Activated gamma-delta T cell treated with anti-CD3 and anti-CD28 coated beads, Interleukin-2, amount 50 U/mL, for 16 hours (primary cell): ENCODE data around the gene HOXA11.

ENCODE experiments used
- DNase-seq: peaks from one replicate; pipeline ENCODE4 v3.0.0-alpha.2; 2020; ENCODE audit warnings: low read depth

HOXA11 gene

DNA sequence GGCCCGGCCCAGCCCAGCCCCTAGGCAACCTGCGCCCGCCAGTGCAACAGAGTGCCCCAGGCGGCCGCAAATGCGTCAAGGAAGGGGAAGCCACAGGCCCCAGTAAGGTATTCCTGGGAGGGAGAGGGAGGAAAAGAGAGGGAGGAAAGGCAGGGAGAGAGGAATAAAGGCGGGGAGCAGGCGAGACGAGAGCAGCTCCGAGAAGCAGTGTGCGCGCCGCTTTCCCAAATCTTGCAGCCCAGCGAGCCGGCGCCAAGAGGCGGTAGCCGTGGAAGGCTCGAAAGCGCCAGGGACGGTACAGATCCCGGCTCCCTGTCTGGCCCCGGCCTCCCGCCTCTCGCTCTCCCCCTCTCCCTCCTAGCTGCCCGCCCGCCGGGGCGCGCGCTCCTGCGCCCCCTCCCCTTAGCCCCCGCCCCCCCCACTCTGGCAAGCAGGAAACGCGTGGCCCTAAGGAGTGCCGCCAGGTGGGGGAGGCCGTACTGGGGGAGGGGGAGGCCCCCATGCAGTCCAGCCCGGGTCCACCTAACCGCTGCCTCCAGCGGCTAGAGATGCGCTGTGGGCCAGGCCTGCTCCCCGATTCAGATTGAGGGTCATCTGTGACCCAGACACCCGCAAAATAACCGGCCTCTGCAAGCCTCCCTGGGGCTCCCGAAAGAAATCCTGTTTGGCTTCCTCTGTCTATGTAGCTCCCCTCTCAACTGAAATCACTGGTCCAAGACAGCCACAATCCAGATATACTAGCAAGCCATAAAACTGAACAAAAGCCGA, 15.2 kb downstream of the HOXA11 start:
- DNase-seq: no peak

DNA sequence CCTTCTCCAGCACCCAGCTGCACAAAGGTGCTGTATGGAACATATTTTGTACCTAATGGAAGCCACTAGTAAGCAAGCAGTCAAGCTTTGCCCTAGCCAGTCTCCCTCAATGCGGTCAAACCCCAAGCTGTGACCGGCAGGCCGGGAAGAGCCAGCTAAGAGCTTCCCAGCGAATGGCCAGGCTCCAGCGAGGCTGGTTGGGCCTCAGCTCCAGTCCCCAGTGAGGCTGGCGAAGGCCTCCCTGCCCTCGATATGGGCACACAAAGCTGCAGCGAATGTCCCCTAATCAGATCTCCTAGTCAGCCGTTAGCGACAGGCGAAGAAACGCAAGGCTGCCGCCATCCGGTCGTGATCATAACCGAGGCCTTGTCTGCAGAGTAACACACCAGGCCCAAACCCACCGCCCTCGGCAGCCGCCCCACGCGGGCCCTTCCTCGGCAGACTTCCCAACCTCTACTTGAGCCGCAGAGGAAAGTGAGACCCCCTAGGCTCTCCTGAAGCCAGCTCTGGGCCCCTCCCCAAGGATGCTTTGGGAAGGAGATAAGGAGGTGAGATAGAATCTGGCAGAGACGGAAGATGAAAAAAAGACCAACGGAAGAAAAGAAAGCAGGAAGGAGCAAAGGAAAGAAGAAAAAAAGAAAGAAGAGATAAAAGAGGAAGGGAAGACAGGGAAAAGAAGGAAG, 16.6 kb downstream of the HOXA11 start:
- no peak for DNase-seq

DNA sequence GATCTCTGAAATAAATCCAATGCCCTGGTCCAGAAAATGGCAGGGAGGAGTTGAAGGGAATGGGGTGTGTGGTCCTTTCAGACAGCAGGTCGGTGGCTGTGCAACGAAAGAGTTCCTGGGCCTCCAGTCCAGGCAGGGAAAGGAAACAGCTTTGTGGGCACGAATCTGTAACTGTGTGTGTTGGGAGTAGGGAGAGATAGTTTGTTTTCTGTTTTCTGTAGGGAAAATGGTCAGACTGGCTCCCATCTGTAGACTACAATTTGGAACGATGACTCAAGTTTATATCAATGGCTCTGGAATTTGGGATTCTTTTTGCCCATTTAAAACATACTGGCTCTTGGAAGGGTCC, 17.1 kb downstream of the HOXA11 start:
- no peak for DNase-seq

DNA sequence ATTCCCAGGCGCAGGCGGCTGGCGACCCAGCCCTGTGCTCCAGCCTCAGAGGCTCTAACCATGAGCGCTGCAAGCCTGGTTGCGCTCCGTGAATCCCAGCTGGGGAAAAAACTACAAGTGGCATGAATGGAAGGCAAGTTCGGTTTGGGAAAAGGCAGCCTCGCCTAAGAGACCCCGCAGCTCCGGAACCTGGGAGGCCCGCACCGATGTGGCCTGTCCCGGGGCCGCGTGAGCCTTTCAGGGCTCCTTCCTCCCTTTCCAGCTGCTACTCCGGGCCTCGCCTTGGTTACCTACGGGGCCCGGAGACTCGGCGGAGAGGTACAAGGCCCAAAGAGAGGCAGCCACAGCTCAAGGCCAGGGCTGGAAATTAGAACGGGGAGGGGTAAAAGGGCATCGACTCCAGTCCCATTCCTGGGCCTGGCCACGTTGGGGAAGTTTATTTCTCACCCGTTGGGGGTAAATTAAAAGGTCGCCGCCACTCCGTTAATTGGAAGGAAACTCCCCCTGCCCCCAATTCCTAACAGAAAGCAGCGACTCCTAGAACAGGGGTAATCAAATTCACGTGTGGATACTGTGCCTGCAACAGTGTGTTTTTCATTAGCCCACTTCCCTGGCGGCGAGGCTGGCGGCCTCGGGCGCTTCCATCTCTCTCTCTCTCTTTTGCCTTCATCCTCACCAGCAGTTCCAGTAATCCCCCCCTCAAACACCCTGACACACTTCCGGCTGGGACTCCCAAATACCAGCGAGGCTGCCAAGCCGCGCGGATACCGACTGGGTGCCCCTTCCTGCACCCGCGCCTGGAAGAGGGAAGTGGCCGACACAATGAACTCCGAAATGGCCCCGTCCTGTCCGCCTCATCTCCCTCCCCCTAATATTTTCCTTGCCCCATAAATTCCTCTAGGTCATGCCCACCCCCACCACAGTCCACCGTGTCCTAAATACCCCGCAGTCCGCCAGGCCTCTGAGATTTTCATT, 18.2 kb downstream of the HOXA11 start:
- DNase-seq: no peak

DNA sequence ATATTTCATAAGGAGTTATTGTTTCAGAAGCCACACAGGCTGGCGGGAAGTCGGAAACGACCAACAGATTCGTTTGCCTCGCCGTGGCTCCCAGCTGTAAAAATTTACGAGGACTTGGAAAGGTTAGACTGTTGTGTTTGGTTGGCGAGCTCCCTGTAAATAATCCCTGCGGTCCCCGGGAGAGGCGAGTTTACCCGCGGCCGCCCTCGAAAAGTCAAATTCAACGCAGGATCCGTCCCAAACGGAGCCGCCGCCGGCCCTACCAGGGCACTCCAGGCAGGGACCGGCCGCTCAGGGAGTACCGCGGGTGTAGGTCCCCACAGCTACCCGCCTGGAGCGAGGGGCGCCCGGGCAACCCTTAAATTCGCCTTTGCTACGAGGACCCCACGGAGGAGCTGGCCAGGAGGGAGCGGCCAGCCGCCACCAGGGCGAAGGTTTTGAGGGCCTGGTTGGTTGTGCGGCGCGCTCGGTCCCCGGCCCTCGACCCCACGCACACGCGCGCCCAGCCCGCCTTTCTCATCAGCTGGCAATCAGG, 19.0 kb downstream of the HOXA11 start:
- DNase-seq: no peak

DNA sequence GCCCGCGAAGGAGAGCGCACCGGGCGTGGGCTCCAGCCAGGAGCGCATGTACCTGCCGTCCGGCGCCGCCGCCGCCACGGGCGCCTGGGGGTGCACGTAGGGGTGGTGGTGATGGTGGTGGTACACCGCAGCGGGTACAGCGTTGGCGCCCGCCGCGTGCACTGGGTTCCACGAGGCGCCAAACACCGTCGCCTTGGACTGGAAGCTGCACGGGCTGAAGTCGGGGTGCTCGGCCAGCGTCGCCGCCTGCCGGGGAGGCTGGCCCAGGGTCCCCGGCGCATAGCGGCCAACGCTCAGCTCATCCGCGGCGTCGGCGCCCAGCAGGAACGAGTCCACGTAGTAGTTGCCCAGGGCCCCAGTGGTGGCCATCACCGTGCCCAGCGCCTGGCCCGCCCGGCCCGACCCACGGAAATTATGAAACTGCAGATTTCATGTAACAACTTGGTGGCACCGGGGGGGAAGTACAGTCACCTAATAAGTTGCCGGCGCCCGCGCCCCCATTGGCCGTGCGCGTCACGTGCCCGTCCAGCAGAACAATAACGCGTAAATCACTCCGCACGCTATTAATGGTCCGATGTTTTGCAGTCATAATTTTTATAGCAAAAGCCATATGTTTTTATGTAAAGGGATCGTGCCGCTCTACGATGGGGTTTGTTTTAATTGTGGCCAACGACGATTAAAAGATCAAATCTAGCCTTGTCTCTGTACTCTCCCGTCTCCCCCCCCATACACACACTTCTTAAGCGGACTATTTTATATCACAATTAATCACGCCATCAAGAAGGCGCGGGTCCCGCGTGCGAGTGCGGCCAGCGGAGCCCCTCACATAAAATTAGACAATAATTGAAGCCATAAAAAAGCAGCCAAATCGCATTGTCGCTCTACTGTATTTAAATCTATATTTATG, 19.7 kb downstream of the HOXA11 start, which contains the start of gene HOXA9:
HOXA9 (minus strand) TSS at position 449 of the 907 bp plus-strand sequence; CDS start at position 369, 80 bp downstream.
- no peak for DNase-seq

DNA sequence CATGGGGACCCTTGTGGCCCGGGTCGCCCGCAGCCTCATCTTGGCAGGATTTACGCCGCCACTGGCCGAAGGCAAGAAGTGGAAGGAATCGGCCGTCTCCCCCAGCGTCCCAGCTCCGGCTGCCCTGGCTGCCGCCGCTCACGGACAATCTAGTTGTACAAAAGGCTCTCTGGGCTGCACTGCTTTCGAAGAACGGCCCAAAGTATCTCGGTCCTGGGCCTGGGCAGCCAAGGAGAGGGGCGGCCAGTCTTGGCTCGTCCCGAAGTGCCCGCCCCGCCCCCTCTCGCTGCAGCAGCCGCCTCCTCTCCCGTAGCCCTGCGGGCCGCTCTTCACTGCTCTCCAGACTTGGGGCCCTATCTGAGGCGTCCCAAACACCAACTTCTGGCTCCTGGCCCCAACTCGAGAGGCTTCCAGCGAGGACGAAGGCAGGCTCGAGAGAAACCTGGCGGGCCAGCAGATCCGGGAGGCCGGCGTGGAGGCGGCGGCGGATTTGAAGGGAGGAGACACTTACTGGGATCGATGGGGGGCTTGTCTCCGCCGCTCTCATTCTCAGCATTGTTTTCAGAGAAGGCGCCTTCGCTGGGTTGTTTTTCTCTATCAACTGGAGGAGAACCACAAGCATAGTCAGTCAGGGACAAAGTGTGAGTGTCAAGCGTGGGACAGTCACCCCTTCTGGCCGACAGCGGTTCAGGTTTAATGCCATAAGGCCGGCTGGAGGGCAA, 20.5 kb downstream of the HOXA11 start:
- no peak for DNase-seq

DNA sequence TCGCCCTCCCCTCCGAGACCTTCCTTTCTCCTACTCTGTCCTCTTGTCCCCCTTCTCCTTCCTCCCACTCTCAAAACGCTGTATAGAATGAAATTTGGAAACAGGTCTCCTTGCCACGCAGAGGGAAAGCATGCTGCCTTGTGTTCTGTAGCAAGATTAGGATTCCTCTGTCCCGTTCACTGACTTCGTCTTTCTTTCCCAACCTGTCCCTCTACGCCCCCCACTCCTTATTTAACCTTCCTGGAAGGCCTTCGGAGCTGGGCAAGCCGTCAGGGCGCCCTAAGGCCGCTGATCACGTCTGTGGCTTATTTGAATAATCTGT, 21.0 kb downstream of the HOXA11 start:
- no peak for DNase-seq

DNA sequence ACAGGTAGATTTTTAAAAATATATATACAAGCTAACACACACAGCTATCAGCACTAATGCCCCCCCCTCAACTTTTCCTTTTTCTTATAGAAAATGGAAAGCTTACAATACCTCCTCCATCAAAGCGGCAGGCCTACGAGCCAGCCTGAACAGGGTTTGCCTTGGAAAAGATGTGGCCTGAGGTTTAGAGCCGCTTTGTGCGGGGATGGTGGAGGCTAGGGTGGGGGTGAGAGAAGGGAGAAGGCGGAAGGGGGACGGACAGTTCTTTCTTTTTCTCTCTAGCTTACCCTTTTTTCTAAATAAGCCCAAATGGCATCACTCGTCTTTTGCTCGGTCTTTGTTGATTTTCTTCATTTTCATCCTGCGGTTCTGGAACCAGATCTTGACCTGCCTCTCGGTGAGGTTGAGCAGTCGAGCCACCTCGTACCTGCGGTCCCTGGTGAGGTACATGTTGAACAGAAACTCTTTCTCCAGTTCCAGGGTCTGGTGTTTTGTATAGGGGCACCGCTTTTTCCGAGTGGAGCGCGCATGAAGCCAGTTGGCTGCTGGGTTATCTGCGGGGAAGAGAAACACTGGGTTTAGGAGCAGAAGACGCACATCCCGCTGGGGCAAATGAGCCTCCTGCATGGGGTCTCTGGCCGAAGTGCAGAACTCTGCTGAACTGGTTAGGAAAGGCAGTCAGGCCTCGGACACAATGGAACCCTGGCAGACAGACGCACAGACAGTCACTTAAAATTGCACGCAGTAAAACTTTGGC, 21.6 kb downstream of the HOXA11 start:
- DNase-seq: no peak

DNA sequence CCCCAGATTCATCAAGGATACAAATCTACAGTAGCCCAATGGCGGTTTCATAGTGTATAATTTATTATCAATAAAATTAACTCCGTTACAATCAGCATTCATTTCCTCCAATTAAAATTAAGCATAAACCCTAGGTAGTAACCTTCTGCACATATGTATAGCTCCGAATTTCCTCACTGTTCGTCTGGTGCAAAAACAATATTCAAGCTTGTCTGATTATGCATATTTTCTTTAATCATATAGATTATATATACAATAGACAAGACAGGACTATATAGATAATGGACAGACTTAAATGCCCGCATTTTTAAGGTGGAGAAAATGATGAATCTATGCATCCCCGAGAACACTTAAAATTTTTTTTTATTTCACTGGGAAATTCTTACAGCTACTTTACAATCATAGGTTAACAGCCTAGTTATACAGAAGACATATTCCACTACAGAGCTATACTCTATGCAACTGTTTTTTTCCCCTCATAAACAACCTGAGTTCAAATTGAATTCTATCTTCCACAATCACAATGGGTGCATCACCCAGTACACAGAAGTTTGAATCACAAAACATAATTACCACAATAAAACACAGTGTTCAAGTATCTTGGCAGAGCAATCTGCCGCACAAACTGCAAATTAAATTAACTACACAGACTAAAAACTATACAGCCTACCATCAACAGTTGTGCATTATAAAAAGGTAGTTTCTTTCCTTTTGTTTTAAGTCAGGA, 22.3 kb downstream of the HOXA11 start:
- DNase-seq: no peak

DNA sequence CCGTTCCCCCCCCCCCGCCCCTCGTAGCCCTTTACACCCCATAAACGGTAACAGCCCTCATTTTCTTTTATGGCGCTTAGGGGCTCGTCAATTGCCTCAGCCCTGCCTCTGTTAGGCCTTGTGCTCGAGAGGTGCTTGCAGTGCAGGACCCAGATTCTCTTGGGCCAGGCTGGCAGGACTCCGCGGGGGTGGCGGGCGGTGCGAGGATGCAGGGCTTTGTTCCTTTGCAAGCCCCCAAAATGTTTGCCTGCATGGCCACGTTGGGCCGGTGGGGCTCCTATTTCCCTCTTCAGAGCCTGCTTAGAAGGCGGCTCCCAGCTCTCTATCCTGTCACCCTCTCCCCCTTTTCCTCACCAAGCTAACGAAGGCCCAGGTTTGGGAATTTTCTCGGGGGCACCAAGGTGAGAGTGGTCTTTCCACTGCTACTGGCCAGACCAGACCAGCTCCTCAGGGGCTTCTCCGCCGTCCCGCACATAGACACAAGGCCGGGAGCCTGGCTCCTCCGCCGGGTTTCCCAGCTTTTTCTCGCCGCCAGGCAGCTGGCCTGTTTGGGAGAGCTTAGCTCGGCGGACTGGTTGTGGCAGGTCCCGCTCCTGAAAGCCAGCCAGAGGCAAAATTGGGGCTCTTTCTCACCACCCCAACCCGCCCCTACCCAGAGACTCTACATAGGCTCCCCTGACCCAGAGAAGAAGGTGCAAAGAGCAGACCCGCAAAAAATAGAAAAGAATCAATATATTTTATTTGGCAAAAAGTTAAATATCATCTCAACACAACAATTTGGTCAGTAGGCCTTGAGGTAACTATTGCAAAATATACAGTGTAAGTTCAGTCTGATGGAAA, 23.1 kb downstream of the HOXA11 start:
- no peak for DNase-seq

DNA sequence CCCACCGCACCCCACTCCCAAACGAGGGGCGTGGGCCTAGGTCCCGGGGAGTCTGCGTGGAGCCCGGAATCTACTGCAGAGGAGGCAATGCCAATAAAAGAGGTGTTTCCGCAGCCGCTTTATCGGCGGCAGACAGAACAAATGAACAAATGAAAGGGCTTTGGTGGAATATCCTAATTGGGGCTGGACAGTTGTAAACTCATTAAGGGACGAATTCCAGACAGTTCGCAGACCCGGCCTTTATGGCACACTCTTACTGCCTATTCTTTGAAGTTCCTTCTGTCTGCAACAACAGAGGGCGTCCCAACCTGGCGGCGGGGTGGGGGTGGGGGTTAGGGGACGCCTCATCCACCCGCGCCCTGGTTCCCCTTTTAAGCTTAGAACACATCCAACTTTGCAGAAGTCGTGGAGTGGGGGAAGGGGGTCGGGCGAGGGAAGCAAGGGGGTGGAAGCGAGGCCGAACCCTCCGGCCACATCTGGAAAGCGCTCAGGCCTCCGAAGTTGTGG, 23.8 kb downstream of the HOXA11 start:
- DNase-seq: no peak

DNA sequence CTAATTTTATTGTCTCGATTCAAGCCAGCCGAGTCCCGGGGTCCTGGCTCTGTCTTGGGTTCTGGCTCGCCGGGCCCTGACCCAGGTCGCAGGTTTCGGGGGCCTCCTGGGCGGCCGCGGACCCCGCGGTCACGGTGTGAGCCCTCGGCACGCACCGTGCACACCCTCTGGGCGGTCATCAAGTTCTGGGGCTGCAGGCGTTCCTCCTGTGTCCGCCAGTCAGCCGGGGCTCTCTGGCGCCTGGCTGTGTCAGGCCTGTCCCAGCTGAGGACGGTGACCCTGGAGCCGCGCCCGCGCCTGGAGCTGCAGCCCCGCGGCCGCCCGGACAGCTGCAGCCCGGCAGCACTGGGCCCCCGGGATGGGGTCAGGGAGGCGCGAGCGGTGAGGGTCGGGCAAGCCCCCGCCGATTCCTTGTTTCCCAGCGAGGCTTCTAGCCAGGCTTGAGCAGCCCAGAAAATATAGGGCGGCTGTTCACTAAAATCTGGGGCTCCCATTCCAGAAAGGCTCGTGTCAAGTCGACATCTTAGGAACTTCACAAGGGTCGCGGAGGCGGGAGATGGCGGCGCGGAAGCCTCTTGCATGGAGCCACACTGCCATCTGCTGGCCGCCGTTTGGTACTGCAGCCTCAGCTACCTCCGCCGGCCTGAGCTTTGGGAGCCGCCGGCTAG, 24.4 kb downstream of the HOXA11 start:
- DNase-seq: peak; percentile 81

DNA sequence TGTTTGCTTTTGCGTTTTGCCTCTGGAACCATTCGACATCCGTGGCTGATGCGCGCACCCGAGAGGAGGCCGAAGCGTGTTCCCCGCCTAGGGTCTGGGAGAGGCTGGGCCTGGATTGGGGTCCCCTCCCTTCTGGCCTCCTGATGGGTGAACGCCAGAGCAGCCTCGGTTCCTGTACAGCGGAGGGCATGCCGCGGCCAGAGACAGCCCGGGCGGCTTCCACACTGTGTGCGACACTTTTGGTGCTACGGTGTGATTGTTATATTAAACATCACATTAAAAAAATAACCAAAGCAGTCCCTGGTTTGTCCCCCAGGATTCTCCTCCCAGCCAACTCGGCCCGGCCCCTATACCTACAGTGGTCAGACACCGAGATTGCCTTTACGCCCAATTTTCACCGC, 24.9 kb downstream of the HOXA11 start:
- no peak for DNase-seq

DNA sequence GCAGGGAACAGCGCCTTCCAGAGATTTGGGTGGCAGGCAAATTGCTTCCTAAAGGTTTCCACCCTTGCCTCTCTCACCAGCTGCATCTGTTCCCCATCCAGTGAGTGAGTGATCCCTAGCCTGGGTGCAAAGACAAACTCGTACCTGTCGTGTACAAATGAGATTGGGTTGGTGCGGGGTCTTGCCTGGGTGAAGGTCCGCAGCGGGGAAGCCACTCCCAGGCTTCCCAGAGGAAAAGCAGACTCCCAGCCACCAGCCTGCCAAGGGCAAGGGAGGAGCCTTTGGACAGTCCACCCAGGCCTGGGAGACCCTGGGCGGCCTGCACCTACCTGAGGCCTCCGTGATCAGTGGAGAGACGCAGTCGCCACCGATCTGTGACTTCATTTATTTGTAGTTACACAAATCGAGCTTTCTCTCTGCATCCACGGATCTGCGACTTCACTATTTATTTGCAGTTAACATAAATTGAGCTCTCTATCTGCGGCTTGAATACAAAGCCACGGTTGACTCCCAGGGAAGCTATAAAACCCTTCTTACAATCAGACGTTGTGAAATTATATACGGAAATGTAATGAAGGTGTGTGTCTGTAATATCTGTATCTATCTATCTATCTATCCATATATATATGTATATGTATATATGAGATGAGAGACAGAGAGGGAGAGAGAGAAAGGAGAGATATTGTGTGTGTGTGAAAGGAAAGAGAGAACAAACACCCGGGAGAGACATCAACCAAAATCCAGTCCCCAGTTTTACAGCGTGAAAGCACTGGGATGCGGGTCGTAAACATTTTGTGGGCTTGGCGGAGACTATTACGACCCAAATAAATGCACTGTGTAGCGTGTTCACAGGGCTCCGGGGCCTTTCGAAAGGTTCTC, 25.5 kb downstream of the HOXA11 start:
- no peak for DNase-seq

DNA sequence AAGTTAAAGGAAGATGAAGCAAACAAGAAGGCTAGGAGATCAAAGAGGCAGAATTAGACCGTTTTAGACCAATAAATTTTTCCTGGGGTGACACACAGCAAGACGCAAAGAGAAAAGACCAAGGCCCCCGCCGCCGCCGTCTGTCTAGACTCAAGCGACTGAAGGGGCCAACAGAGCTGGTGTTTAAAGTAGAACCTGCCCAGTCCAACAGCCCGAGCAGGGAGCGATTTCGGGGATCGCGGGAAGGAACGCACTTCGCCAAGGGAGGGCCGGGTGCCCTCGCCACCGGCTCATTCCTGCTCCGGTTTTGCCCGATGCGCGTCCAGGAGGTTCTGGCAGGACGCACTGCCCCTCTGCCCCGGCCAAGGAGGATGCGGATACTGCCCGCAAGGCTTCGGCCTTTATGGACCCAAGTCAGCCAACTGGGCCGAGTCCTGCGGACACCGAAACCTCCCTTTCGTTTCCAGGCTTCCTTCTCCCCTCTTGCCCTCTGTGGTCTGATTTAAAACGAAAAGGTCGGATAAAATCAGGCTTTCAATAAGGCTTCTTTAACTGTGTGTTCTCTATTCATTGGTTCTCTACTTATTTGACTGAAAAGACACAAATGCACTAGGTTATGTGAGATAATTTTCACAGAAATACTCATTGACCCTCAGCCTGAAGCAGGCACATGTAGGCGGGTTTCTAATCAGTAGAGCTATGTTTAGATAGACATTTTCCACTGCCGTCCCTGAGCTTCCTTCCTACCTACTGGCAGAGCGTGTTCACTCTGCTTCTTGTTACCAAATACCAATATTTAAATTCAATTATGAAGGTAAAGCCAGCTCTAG, 26.4 kb downstream of the HOXA11 start:
- DNase-seq: no peak
